CD4-positive, CD25-positive, alpha-beta regulatory T cell (primary cell): ENCODE data around the gene CCNJL. TPM values are rescaled to one million over a fixed set of nuclear protein-coding genes. Genes with fewer than 3 reads are reported as not detected.

Experiments used
- ATAC-seq, 2 donors: fragments of 150-1000 bp; cut with Tn5 transposase; one replicate each; pipeline ENCODE4 v1.10.0; 2021; ENCODE audit warnings: low read depth in 2 of 2, moderate number of reproducible peaks in 2 of 2, moderate library complexity in 1 of 2
- DNase-seq, 3 donors: peaks; one replicate each; pipeline versions ENCODE4 v3.0.0 to v3.0.0-alpha.2; 2012 to 2022; ENCODE audit warnings: mixed read lengths in 1 of 3
- H3K27ac ChIP-seq: one replicate; pipeline ENCODE4 v1.7.0; 2013; ENCODE audit warnings: mild to moderate bottlenecking, low read length; ENCODE audit not compliant: insufficient read depth, poor library complexity, severe bottlenecking
- H3K27me3 ChIP-seq: one replicate; pipeline ENCODE4 v1.7.0; 2013; ENCODE audit warnings: low read length; ENCODE audit not compliant: control insufficient read depth, insufficient read depth
- H3K36me3 ChIP-seq: one replicate; pipeline ENCODE4 v1.7.0; 2013; ENCODE audit warnings: mild to moderate bottlenecking, low read length, moderate library complexity; ENCODE audit not compliant: control insufficient read depth, insufficient read depth
- H3K4me1 ChIP-seq: 2 replicates; pipeline ENCODE4 v1.7.0; 2013; ENCODE audit warnings: mild to moderate bottlenecking, low read length; ENCODE audit not compliant: insufficient read depth, control insufficient read depth, poor library complexity, severe bottlenecking
- H3K4me3 ChIP-seq: one replicate; pipeline ENCODE4 v1.7.0; 2013; ENCODE audit warnings: low read depth, mild to moderate bottlenecking, low read length, moderate library complexity
- H3K9me3 ChIP-seq, 2 experiments: 1 replicate in 1 of 2; 2 replicates in 1 of 2; pipeline ENCODE4 v1.7.0; 2013; ENCODE audit warnings: low read length in 2 of 2, mild to moderate bottlenecking in 1 of 2, moderate library complexity in 1 of 2; ENCODE audit not compliant: control insufficient read depth in 2 of 2
- H3K27ac Mint-ChIP-seq, 3 donors: one replicate each; pipeline ENCODE4 v1.8.0; 2020 to 2022; ENCODE audit warnings: mild to moderate bottlenecking in 3 of 3, mixed read lengths in 3 of 3, moderate library complexity in 2 of 3
- H3K27me3 Mint-ChIP-seq: one replicate; pipeline ENCODE4 v1.8.0; 2022; ENCODE audit warnings: mild to moderate bottlenecking, mixed read lengths
- H3K36me3 Mint-ChIP-seq: one replicate; pipeline ENCODE4 v1.8.0; 2020; ENCODE audit warnings: mixed read lengths
- H3K4me1 Mint-ChIP-seq, 4 donors: one replicate each; pipeline ENCODE4 v1.8.0; 2020 to 2022; ENCODE audit warnings: mixed read lengths in 4 of 4, mild to moderate bottlenecking in 1 of 4
- H3K4me3 Mint-ChIP-seq, 4 donors: one replicate each; pipeline ENCODE4 v1.8.0; 2020 to 2022; ENCODE audit warnings: mild to moderate bottlenecking in 4 of 4, mixed read lengths in 4 of 4, moderate library complexity in 3 of 4
- H3K9me3 Mint-ChIP-seq, 7 donors: one replicate each; pipeline ENCODE4 v1.8.0; 2020 to 2022; ENCODE audit warnings: mixed read lengths in 7 of 7, mild to moderate bottlenecking in 3 of 7, moderate library complexity in 2 of 7
- polyA plus RNA-seq, 4 donors: library from polyadenylated mRNA; unstranded; fragments of 300-500 nt; fragmentation: Illumina TruSeq; gene quantifications; one replicate each; pipeline ENCODE4 v1.2.3, GENCODE V29; 2021
- total RNA-seq: library from RNA; stranded (reverse); gene quantifications from one replicate; pipeline ENCODE4 v1.2.3, GENCODE V29; 2022

The CCNJL gene
- total and polyA plus RNA-seq, 5 donors from 2014 or later: not detected

DNA sequence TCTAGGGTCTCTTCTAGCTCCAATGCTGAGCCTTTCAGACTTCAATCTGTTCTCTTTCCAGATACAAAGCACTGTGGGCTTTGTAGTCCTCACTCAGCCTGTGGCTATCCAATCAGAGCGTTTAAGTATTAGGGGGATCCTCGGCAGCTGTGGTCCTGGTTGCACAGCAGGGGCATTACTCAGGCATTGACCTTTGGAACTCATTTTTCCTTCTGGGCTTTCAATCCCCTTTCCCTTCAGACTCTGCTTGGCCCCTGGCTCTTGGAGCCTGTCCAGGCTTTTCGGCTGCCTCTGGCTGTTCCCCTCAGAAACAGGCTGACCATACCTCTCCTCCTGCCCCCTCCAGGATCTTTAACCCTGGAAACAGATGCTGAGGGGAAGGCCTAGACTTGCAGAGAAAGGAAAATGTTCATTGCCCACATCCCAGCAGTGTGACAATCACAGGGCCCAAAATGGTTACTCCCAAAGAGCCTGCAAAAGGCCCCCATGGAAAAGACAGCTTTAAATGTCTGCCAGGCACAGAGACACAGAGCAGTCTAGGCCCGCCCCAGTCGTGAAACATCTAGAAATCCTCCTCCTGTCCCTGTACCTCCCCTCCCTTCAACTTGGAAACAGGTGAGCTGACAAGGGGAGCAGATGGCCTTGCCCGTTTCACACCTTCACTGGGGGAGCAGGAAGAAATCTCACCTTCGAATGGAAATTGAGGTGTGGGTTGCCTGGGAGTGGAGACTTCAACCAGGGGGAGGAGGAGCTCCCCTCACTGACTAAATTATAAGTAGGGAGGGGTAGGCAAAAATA lies 44.4 kb upstream of the CCNJL start:
- H3K27ac Mint-ChIP-seq: no peak overlapping the region
- no peaks in the 10 kb centered on the region for H3K36me3 ChIP-seq
- H3K4me3 Mint-ChIP-seq: no peak overlapping the region
- no peak overlapping the region for H3K4me3 ChIP-seq
- H3K36me3 Mint-ChIP-seq: no peaks in the 10 kb centered on the region
- no peaks in the 10 kb centered on the region for H3K27me3 ChIP-seq
- peaks cover 17% of the 10 kb centered on the region for H3K27me3 Mint-ChIP-seq
- H3K27ac ChIP-seq: no peak overlapping the region
- no peaks in the 10 kb centered on the region for H3K4me1 ChIP-seq
- H3K9me3 Mint-ChIP-seq: peaks cover 0 to under 1% (median 0%) of the 10 kb centered on the region in 7 donors
- no peaks in the 10 kb centered on the region for H3K4me1 Mint-ChIP-seq
- ATAC-seq: no peak
- H3K9me3 ChIP-seq: no peaks in the 10 kb centered on the region
- DNase-seq: no peak

DNA sequence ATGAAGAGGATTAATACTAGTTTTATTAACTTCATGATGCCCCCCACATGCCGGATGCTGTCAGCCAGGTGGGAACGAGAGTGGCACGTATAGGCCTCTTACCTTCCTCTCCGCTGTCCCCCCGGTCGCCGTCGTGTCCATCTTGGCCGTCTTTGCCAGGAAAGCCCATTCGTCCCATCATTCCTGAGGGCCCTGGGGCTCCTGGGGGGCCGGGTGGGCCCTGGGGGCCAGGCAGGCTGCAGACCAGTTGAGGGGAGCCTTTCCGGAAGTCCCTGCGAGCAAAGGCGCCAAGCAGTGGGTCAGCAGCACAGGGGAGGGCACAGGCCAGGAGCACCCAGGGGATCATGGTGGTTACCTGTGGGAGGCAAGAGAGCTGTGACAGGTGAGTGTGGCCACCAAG lies 42.3 kb upstream of the CCNJL start:
- H3K4me3 ChIP-seq: no peak overlapping the region
- no peak overlapping the region for H3K27ac Mint-ChIP-seq
- DNase-seq (no peak), ATAC-seq (no peak)
- H3K4me1 Mint-ChIP-seq: no peaks in the 10 kb centered on the region
- H3K27me3 ChIP-seq: no peaks in the 10 kb centered on the region
- no peak overlapping the region for H3K27ac ChIP-seq
- no peaks in the 10 kb centered on the region for H3K36me3 ChIP-seq
- H3K27me3 Mint-ChIP-seq: peaks cover 8% of the 10 kb centered on the region
- H3K4me1 ChIP-seq: no peaks in the 10 kb centered on the region
- no peaks in the 10 kb centered on the region for H3K36me3 Mint-ChIP-seq
- no peaks in the 10 kb centered on the region for H3K9me3 ChIP-seq
- no peak overlapping the region for H3K4me3 Mint-ChIP-seq
- H3K9me3 Mint-ChIP-seq: no peaks in the 10 kb centered on the region

DNA sequence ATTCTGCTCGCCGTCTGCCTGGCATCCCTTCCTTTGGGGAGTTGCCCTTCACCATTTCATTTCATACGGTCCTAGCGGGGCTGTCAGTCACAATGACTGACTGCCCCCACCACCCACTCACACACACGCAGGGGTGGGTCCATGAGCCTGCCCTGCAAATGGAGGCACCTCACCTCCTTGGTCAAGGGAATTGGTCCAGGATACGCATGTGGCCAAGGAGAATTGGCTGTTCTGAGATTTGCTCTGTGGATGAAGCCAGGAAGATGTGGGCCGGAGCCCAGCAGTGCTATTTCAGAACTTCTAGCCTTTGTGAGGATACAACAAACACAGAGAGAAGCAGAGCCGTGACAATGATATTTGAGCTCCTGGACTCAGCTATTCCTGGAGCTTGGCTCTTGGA lies 41.0 kb upstream of the CCNJL start:
- no peaks in the 10 kb centered on the region for H3K9me3 Mint-ChIP-seq
- DNase-seq (no peak), ATAC-seq (no peak)
- H3K27ac ChIP-seq: no peak overlapping the region
- no peaks in the 10 kb centered on the region for H3K9me3 ChIP-seq
- H3K36me3 ChIP-seq: no peaks in the 10 kb centered on the region
- H3K4me3 Mint-ChIP-seq: no peak overlapping the region
- H3K4me3 ChIP-seq: no peak overlapping the region
- peaks cover 4% of the 10 kb centered on the region for H3K27me3 Mint-ChIP-seq
- H3K4me1 Mint-ChIP-seq: no peaks in the 10 kb centered on the region
- no peaks in the 10 kb centered on the region for H3K4me1 ChIP-seq
- no peak overlapping the region for H3K27ac Mint-ChIP-seq
- no peaks in the 10 kb centered on the region for H3K36me3 Mint-ChIP-seq
- no peaks in the 10 kb centered on the region for H3K27me3 ChIP-seq

DNA sequence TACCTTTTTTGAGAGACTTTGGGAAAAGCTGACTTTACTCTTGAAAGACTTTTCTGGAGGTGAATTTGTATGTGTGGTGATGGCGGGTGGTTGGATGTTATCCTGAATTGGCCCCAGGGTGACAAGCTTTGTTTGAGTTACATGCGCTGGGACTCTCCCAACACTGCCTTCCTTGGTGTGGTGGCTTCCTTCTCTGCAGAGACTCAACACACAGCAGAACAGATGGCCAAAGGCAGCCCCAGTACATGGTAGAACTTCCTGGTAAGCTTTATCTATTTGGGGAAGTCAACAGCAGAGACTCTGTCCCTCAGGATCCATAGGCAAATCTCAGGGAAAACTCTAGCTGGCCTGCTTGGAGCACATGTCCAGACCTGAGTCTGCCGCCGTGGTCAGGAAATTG lies 39.9 kb upstream of the CCNJL start:
- no peak overlapping the region for H3K4me3 ChIP-seq
- H3K36me3 ChIP-seq: no peaks in the 10 kb centered on the region
- H3K4me3 Mint-ChIP-seq: no peak overlapping the region
- no peak for ATAC-seq
- H3K36me3 Mint-ChIP-seq: no peaks in the 10 kb centered on the region
- no peak overlapping the region for H3K27ac Mint-ChIP-seq
- no peaks in the 10 kb centered on the region for H3K9me3 Mint-ChIP-seq
- H3K27ac ChIP-seq: no peak overlapping the region
- H3K27me3 Mint-ChIP-seq: peaks cover 4% of the 10 kb centered on the region
- H3K27me3 ChIP-seq: no peaks in the 10 kb centered on the region
- no peaks in the 10 kb centered on the region for H3K9me3 ChIP-seq
- no peaks in the 10 kb centered on the region for H3K4me1 ChIP-seq
- no peak for DNase-seq
- no peaks in the 10 kb centered on the region for H3K4me1 Mint-ChIP-seq

DNA sequence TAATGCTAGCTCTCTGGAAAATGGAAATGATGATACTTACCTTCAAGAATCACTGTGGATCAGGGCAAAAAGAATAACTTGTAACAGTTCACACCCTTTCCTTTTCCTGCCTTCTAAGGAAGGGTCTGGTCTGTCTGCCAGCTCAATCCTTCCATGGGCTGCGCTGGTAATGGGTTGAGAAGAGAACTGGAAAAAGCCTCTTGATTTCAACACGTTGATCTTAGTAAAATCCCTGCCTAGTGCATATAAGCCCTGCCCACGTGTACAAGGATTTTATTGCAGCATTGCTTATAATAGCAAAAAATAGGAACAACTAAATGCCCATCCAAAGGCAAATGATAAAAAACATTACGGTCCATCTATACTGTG lies 37.6 kb upstream of the CCNJL start:
- no peaks in the 10 kb centered on the region for H3K27me3 ChIP-seq
- Mint-ChIP-seq H3K36me3 (no peaks in the 10 kb centered on the region), H3K4me1 (peaks cover 0 to 4% (median 0%) of the 10 kb centered on the region in 4 donors)

DNA sequence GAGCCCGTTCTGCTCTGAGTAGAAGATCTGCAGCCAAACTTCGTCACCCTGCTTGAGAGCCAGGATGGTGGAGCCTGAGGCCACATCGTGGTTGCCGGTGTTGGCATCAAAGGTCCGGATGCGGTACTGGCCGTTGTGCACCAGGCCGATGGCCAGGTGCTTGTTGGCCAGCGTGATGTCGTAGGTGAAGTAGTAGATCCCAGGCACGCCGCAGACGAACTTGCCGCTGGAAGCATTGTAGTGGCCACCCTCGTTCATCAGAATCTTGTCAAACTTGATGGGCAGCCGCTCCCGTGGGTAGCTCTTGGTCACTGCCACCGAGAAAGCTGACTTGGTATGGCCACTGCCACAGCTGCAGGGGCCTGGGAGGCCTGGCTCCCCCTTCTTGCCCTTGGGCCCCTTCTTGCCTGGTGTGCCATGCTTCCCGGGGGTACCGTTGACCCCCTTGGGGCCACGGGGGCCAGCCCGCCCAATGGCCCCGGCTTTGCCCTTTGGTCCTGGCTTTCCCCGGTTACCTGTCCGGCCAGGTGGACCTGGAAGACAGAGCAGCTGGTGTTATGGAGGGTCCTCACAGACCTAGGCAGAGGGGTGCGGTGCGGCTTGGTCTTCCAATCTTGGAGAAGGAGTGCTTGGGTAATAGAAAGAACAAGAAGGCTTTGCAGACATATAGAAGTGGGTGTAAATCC lies 37.0 kb upstream of the CCNJL start:
- Histone ChIP-seq H3K36me3 (no peaks in the 10 kb centered on the region), H3K4me1 (peaks cover 5% of the 10 kb centered on the region), H3K27me3 (no peaks in the 10 kb centered on the region), H3K9me3 (no peaks in the 10 kb centered on the region), H3K27ac (no peak overlapping the region), H3K4me3 (no peak overlapping the region)
- no peaks in the 10 kb centered on the region for H3K9me3 Mint-ChIP-seq
- no peak overlapping the region for H3K4me3 Mint-ChIP-seq
- peaks cover 0 to 4% (median 0%) of the 10 kb centered on the region in 4 donors for H3K4me1 Mint-ChIP-seq
- H3K36me3 Mint-ChIP-seq: no peaks in the 10 kb centered on the region
- H3K27ac Mint-ChIP-seq: no peak overlapping the region
- no peak for ATAC-seq
- peaks cover 4% of the 10 kb centered on the region for H3K27me3 Mint-ChIP-seq
- no peak for DNase-seq

More for the DNA sequence above, 37.6 kb upstream of the CCNJL start:
- peaks cover 5% of the 10 kb centered on the region for H3K4me1 ChIP-seq
- ATAC-seq (no peak), DNase-seq (no peak)
- no peak overlapping the region for H3K27ac ChIP-seq
- no peaks in the 10 kb centered on the region for H3K9me3 ChIP-seq
- Mint-ChIP-seq H3K27ac (no peak overlapping the region), H3K4me3 (no peak overlapping the region), H3K27me3 (peaks cover 4% of the 10 kb centered on the region), H3K9me3 (no peaks in the 10 kb centered on the region)
- H3K4me3 ChIP-seq: no peak overlapping the region
- no peaks in the 10 kb centered on the region for H3K36me3 ChIP-seq

DNA sequence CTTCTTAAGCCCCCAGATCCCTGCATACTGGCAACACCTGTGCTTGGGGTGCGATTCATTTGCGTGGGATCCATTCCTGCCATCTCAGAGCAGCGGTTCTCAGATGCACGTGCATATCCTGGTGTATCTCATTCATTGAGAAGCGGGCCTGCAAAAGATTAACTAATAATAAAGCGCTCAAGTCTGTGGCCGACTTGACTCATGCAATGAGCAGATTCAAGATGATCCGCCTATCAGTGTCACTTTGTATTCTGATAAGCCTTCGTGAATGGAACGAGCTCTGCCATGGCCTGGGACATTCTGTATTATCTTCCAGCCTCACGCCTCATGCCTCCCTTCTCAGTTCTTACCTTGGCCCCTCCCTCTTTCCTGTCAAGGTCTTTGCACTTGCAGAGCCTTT lies 35.7 kb upstream of the CCNJL start:
- Histone ChIP-seq H3K27ac (no peak overlapping the region), H3K4me3 (no peak overlapping the region), H3K36me3 (no peaks in the 10 kb centered on the region), H3K27me3 (no peaks in the 10 kb centered on the region), H3K4me1 (peaks cover 5% of the 10 kb centered on the region), H3K9me3 (no peaks in the 10 kb centered on the region)
- no peak for ATAC-seq
- H3K4me1 Mint-ChIP-seq: peaks cover 0 to 6% (median 0%) of the 10 kb centered on the region in 4 donors
- no peak overlapping the region for H3K27ac Mint-ChIP-seq
- no peaks in the 10 kb centered on the region for H3K9me3 Mint-ChIP-seq
- H3K4me3 Mint-ChIP-seq: no peak overlapping the region
- no peaks in the 10 kb centered on the region for H3K36me3 Mint-ChIP-seq
- no peak for DNase-seq
- peaks cover 4% of the 10 kb centered on the region for H3K27me3 Mint-ChIP-seq

DNA sequence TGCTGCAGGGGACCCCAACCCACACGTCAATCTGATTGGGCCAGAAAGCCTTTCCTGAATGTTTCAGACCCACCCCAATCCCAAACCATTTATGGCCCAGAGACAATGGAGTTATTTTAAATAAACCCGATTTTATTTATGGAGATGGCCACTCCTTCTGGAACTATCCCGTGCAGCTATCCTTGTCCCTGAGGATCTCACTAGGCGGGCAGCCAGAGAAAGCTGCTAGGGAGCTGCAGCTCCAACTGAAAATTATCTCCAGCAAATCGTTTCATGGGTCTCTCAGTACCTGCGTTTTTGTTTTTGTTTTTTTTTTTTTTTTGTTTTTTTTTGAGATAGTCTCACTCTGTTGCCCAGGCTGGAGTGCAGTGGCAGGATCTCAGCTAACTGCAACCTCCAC lies 35.1 kb upstream of the CCNJL start:
- Histone ChIP-seq H3K9me3 (no peaks in the 10 kb centered on the region), H3K27me3 (no peaks in the 10 kb centered on the region), H3K36me3 (no peaks in the 10 kb centered on the region), H3K4me3 (no peak overlapping the region), H3K27ac (no peak overlapping the region), H3K4me1 (peaks cover 5% of the 10 kb centered on the region)
- Mint-ChIP-seq H3K27ac (no peak overlapping the region), H3K36me3 (no peaks in the 10 kb centered on the region), H3K9me3 (no peaks in the 10 kb centered on the region), H3K4me1 (peaks cover 0 to 6% (median 0%) of the 10 kb centered on the region in 4 donors), H3K4me3 (no peak overlapping the region), H3K27me3 (peaks cover 4% of the 10 kb centered on the region)
- ATAC-seq: no peak
- DNase-seq: no peak
